CD4-positive, alpha-beta T cell treated with Interleukin-6 for 4 hours (primary cell): ENCODE data around the gene SALL4.
"Not testable (repeated sequence)": the region's sequence is repeated elsewhere in the genome, so short reads cannot be mapped to it uniquely, and the experiment has no call there.

Experiments used
- DNase-seq: peaks from one replicate; pipeline ENCODE4 v3.0.0-alpha.2; 2020; ENCODE audit warnings: mixed read lengths

The SALL4 gene

GRCh38 chr20:51801122-51801822, 1.0 kb downstream of the SALL4 start:
- no peak for DNase-seq

GRCh38 chr20:51800872-51801121, 1.5 kb downstream of the SALL4 start:
- no peak for DNase-seq

DNA sequence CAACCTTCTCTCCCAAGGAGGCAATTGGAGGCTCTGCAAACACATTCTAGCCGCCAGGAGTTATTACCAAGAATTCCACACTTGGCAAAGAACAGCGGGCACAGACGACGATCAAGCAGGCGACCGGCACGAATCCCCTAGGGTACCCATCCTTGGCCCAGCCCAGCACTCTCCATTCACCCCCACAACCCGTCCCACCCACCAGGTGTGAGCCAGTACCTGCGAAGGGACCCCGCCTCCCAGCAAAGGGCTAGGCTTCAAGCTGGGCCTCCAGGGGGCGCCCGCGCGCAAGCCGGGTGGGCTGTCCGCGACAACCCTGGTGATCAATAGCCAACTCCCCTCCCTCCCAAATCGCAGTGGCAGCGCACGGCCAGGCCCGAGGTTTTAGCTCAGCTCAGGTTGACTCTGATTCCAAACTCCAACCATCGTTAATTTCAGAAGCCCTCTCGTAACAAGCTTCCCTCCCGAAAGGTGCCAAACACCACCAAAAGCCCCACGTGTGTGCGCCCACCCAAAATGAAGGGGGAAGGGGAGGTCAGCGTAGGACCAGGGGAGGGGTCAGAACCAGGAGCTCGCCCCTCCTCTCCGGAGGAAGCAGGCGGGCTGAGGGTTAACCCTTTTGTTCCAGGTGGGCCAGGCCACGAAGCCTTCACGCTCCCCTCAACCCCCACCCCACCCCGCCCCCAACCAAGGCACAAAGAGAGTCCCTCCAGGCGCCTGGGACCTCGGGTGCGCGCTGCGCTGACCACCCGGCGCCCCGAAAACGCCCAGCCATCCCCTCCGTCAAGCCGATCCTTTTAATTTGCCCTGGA, 2.1 kb downstream of the SALL4 start:
- peak; percentile 50 for DNase-seq

- no peak for DNase-seq
Observed at GRCh38 chr20:51799401-51799860, 2.9 kb downstream of the SALL4 start.

- DNase-seq = no peak
Observed at GRCh38 chr20:51797357-51798025, 4.8 kb downstream of the SALL4 start.

DNA sequence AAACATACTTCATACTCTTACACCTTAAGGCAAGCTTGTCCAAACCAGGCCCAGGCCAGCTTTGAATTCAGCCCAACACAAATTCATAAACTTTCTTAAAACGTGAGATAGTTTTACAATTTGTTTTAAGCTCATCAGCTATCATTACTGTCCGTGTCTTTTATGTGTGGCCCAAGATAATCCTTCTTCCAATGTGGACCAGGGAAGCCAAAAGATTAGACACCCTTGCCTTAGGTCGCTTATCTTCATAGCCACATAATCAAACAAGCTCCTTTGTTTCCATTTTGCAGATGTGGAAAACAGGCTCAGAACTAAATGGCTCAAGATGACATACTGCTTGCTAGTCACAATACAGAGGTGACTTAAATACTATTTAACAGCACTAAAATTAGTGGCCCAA, 6.0 kb downstream of the SALL4 start:
- DNase-seq = no peak

GRCh38 chr20:51792960-51793359, 9.4 kb downstream of the SALL4 start:
- DNase-seq = no peak

DNA sequence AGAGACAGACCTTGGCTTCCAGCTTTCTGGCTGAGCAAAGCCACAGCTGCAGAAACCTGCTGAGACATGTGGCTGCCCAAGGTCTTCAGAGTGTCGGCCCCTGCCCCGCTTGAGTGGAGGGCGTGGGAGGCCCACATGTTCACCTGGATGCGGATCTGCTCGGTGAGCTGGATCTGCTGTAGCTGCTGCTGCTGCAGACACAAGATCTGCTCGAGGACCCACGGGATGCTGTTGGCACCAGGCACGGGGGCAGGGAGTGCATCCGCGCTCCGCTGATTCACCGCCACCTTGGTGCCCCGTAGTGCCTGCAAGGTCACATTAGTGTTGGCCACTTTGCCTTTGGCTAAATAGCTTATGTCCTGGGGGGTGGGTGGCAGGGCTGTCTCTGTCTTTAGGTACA, 10.7 kb downstream of the SALL4 start:
- no peak for DNase-seq

- DNase-seq = no peak
Observed at GRCh38 chr20:51790256-51790655, 12.1 kb downstream of the SALL4 start.

DNA sequence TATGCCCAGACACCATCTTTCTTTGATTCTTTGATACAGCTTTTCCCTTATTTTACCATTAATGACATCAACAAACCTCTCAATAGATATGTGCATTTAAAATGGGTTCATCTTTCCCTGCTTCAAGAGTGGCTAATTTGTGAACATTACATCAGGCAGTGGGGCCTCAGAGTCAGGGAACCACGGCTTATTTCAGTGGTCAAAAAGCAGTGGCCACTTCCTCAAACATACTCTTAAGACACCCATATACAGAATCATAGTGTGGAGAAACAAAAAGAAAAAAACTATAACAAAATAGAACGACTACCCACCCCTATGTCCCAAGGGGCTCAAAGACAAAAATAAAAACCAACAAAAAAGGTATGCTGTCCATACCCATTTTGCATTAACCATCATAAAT, 12.9 kb downstream of the SALL4 start:
- DNase-seq = no peak

GRCh38 chr20:51788822-51789221, 13.5 kb downstream of the SALL4 start:
- DNase-seq = no peak

DNA sequence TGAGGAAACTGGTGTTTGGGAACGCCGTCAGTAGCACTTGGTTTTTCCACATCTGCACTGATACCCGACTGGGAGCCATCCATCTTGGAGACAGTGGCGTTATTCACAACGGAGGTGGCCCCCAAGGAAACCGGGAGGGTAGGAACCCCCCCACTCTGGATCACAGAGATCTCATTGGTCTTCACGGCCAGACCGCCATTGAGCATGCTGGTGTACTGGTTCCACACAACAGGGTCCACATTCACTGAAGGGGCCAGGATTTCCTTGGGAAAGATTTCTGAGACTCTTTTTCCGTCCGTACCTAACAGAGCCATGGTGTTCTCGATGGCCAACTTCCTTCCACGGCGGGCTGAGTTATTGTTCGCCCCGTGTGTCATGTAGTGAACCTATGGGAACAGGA, 18.0 kb downstream of the SALL4 start:
- DNase-seq = no peak

DNA sequence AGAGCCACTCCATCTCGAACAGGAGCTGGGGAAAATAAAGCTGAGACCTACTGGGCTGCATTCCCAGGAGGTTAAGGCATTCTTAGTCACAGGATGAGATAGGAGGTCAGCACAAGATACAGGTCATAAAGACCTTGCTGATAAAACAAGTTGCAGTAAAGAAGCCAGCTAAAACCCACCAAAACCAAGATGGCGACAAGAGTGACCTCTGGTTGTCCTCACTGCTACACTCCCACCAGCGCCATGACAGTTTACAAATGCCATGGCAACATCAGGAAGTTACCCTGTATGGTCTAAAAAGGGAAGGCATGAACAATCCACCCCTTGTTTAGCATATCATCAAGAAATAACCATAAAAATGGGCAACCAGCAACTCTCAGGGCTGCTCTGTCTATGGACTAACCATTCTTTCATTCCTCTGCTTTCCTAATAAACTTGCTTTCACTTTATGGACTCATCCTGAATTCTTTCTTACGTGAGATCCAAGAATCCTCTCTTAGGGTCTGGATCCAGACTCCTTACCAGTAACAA, 24.0 kb downstream of the SALL4 start:
- not testable (repeated sequence) for DNase-seq

DNA sequence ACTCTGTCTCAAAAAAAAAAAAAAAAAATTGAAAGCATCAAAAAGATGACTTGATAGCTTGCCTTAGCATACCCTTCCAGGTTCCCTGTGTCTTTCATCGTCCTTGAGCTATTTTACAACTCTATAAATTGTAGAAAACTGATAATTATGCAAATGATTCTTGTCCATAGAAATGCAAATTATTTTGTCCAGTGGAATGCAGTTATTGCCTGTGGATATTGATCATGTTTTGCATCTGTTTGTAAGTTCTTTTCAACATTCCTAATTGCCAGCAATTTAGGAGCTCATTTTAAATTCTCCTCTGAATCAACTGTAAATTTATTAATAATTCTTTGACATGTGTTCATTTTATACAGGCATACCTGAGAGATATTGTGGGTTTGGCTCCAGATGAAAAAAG, 27.1 kb downstream of the SALL4 start:
- DNase-seq = no peak

GRCh38 chr20:51772236-51772635, 30.1 kb downstream of the SALL4 start:
- no peak for DNase-seq

- no peak for DNase-seq
Observed at GRCh38 chr20:51769976-51770615, 32.2 kb downstream of the SALL4 start.

DNA sequence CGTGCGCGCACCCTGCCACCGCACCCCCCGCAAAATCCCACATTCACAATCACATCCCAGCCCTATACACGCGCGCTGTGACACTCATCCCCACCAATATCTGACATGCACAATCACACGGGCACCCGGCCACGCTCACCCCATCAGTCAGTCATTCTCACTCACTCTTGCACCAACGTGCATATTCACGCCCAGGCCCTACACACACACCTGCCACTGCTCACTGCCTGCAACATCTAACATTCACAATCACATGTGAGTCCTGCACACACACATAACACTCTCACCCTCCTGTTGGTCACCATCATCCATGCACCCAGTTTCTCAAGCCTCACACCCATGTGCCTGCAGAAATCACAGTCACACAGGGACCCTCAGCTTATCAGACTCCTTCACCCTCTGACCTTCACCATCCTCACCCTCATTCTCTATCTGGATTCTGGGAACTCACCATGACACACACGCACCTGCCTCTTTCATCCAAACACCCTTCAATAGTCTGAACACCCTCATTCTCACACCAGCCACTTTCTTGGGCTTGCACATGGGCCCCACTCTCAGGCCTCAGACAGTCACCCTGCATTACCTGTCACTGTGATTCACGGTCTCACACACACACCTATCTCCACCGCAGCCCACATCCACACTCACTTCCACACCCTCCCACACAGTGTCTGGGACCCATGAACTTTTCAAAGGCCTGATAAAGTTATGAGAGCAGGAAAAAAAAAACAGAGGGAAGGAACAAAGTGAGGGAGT, 33.4 kb downstream of the SALL4 start:
- no peak for DNase-seq

DNA sequence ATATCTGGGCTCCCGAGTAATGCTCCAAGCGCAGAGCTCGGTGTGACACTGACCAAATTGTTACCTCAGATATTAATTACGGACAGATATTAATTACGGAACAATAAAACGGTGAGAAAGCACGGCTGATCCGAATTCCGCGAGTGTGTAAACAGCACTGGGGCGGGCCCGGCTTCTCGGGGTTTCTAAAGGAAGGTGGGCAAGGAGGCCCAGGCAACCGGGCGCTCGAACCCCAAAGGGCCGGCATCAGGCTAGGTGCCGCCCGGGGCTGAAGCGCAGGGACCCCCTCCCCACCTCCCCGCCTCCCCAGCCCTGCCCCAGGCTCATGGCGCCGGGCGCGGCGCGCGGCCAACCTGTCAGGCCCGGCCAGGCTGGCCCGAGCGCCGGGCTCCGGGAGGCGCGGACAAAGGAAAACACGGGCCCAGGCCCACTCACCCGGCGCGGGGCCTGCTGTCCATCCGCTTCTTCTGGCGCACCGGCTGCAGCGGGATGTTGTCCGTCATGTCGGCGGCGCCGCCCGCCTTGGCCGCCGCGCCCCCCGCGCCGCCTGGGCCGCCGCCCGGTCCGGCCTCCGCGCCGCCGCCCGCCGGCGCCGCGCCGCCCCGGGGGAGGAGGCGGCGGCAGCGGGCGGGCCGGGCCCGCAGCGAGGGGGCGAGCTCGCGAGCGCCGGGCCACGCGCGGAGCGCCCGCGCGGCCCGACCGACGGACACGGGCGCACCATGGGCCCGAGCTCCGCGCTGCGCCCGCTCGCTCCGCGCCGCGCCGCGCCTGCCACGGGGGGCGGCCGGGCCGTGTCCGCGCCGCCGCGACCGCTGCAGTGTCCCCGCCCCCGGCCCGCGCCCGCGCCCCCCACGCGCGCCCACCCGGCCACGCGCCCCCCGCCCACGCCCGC, 34.2 kb downstream of the SALL4 start, which contains the start of gene ATP9A:
ATP9A (minus strand) TSS at position 524 of the 892 bp plus-strand sequence; CDS start at position 503, 21 bp downstream.
- no peak for DNase-seq

- DNase-seq = peak; percentile 38
Observed at GRCh38 chr20:51766994-51767866, 35.1 kb downstream of the SALL4 start.

GRCh38 chr20:51765381-51765780, 36.9 kb downstream of the SALL4 start:
- not testable (repeated sequence) for DNase-seq
